Smooth muscle cell (in vitro differentiated cells): ENCODE results near the gene SVOPL. TPM values are rescaled to one million over a fixed set of nuclear protein-coding genes. Genes with fewer than 3 reads are reported as not detected.

Experiments used
- DNase-seq: peaks from one replicate; lab custom pipeline; 2025; ENCODE audit not compliant: unreplicated experiment; lab: John Stamatoyannopoulos, UW
- H2AFZ ChIP-seq: fragments of 200-600 bp; sonication (generic); 2 replicates; pipeline ENCODE4 v1.6.0; 2016; ENCODE audit warnings: antibody characterized with exemption, low read depth, mild to moderate bottlenecking
- H3F3A ChIP-seq: fragments of 200-600 bp; sonication (generic); 2 replicates; pipeline ENCODE4 v1.6.0; 2017; ENCODE audit warnings: antibody characterized with exemption, low read depth
- H3K27ac ChIP-seq: fragments of 200-600 bp; sonication (generic); 2 replicates; pipeline ENCODE4 v1.5.1; 2016; ENCODE audit warnings: low read depth, mild to moderate bottlenecking
- H3K27me3 ChIP-seq: fragments of 200-600 bp; sonication (generic); 2 replicates; pipeline ENCODE4 v1.6.1; 2016; ENCODE audit warnings: low read depth, mild to moderate bottlenecking
- H3K36me3 ChIP-seq: fragments of 200-600 bp; sonication (generic); 2 replicates; pipeline ENCODE4 v1.5.1; 2016; ENCODE audit warnings: low read depth
- H3K4me1 ChIP-seq: fragments of 200-600 bp; sonication (generic); 2 replicates; pipeline ENCODE4 v1.5.1; 2016; ENCODE audit warnings: low read depth
- H3K4me2 ChIP-seq: fragments of 200-600 bp; sonication (generic); 2 replicates; pipeline ENCODE4 v1.6.0; 2016; ENCODE audit warnings: mild to moderate bottlenecking
- H3K4me3 ChIP-seq: fragments of 200-600 bp; sonication (generic); 2 replicates; pipeline ENCODE4 v1.5.1; 2016; ENCODE audit warnings: mild to moderate bottlenecking
- H3K79me2 ChIP-seq: fragments of 200-600 bp; sonication (generic); 2 replicates; pipeline ENCODE4 v1.6.0; 2016; ENCODE audit warnings: low read depth, mild to moderate bottlenecking
- H3K9ac ChIP-seq: fragments of 200-600 bp; sonication (generic); 2 replicates; pipeline ENCODE4 v1.6.0; 2016; ENCODE audit warnings: low read depth
- H3K9me3 ChIP-seq: fragments of 200-600 bp; sonication (generic); replicated peaks from 2 replicates; pipeline ENCODE4 v1.5.1; 2016; ENCODE audit warnings: low read depth
- H4K20me1 ChIP-seq: fragments of 200-600 bp; sonication (generic); 2 replicates; pipeline ENCODE4 v1.6.0; 2016; ENCODE audit warnings: low read depth
- CTCF ChIP-seq: fragments of 200-600 bp; sonication (generic); IDR thresholded peaks from 2 replicates; pipeline ENCODE4 v1.5.1; 2017; ENCODE audit warnings: borderline replicate concordance, mild to moderate bottlenecking, antibody characterized with exemption; ENCODE audit not compliant: insufficient read depth, poor library complexity, severe bottlenecking
- WGBS: methylation state at CpG from one replicate; pipeline ENCODE4 v1.1.7; 2016; ENCODE audit warnings: low lambda C conversion rate; 5-methylcytosine and 5-hydroxymethylcytosine counted together
- polyA plus RNA-seq: library from polyadenylated mRNA; unstranded; fragments of >200 nt; fragmentation: Nextera tagmentation; extraction: Ambion mirVana; gene quantifications from 2 replicates; pipeline ENCODE4 v1.2.1, GENCODE V29; 2016
- total RNA-seq: library from RNA; depleted of rRNA; stranded (reverse); fragments of >200 nt; gene quantifications from 2 replicates; pipeline ENCODE4 v1.2.3, GENCODE V29; 2014

SVOPL gene
- total and polyA plus RNA-seq, 2 experiments from 2014 or later: not detected

DNA sequence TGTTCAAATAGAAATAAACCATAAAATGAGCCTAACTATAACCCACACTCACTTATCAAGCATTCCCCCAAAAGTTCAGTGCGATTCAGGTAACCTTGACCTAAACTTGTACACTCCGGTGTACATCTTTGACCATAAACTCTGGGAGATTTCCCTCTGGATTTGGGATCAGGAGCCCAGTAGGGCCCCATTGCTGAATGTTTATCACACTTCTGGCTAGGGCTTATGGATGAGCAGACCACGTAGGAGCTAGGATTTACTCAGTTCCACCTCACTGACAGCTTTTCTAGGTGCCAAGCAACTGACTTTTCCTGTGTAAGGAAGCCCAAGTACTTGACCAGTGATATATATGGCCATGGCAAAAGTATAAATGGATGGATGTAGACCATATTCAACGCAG lies 113.7 kb downstream of the SVOPL start:
- H3K9ac ChIP-seq: no peak overlapping the region
- no peak overlapping the region for H3K4me2 ChIP-seq
- no peaks in the 10 kb centered on the region for H4K20me1 ChIP-seq
- H3K4me3 ChIP-seq: no peak overlapping the region
- no peak for DNase-seq
- H2AFZ ChIP-seq: no peak overlapping the region
- H3F3A ChIP-seq: peaks cover 4% of the 10 kb centered on the region
- TF ChIP-seq CTCF: no peak
- no peaks in the 10 kb centered on the region for H3K9me3 ChIP-seq
- H3K79me2 ChIP-seq: no peaks in the 10 kb centered on the region
- no peaks in the 10 kb centered on the region for H3K4me1 ChIP-seq
- H3K27ac ChIP-seq: no peak overlapping the region
- H3K36me3 ChIP-seq: peaks cover 12% of the 10 kb centered on the region
- H3K27me3 ChIP-seq: no peaks in the 10 kb centered on the region
- WGBS: 96% methylated on average over 4 of the region's 4 CpGs

GRCh38 chr7:138585283-138585993 lies 115.7 kb downstream of the SVOPL start:
- no peaks in the 10 kb centered on the region for H3K27me3 ChIP-seq
- no peak for TF ChIP-seq CTCF
- no peak overlapping the region for H3K9ac ChIP-seq
- H2AFZ ChIP-seq: no peak overlapping the region
- no peaks in the 10 kb centered on the region for H3K79me2 ChIP-seq
- peaks cover 4% of the 10 kb centered on the region for H3F3A ChIP-seq
- H3K9me3 ChIP-seq: no peaks in the 10 kb centered on the region
- DNase-seq: no peak
- H3K27ac ChIP-seq: no peak overlapping the region
- no peaks in the 10 kb centered on the region for H3K4me1 ChIP-seq
- H3K36me3 ChIP-seq: peaks cover 27% of the 10 kb centered on the region
- H4K20me1 ChIP-seq: no peaks in the 10 kb centered on the region
- H3K4me2 ChIP-seq: no peak overlapping the region
- WGBS: 83% methylated on average over 5 of the region's 5 CpGs
- no peak overlapping the region for H3K4me3 ChIP-seq

- Histone ChIP-seq H3K27ac (peak overlapping the region; percentile 53), H3K36me3 (peaks cover 34% of the 10 kb centered on the region), H3F3A (peaks cover 3% of the 10 kb centered on the region), H3K4me3 (no peak overlapping the region), H3K9me3 (no peaks in the 10 kb centered on the region), H4K20me1 (no peaks in the 10 kb centered on the region), H3K4me2 (no peak overlapping the region), H3K79me2 (no peaks in the 10 kb centered on the region), H3K4me1 (no peaks in the 10 kb centered on the region), H3K27me3 (no peaks in the 10 kb centered on the region), H2AFZ (no peak overlapping the region), H3K9ac (no peak overlapping the region)
- TF ChIP-seq CTCF: no peak
- DNase-seq: no peak
- WGBS: 78% methylated on average over 4 of the region's 4 CpGs
Observed at GRCh38 chr7:138584696-138585095, 116.5 kb downstream of the SVOPL start.

GRCh38 chr7:138584283-138584682 lies 116.9 kb downstream of the SVOPL start:
- no peaks in the 10 kb centered on the region for H3K4me1 ChIP-seq
- H2AFZ ChIP-seq: no peak overlapping the region
- H4K20me1 ChIP-seq: no peaks in the 10 kb centered on the region
- no peak for DNase-seq
- H3F3A ChIP-seq: no peaks in the 10 kb centered on the region
- peak overlapping the region; percentile 53 for H3K27ac ChIP-seq
- no peaks in the 10 kb centered on the region for H3K79me2 ChIP-seq
- no peak for TF ChIP-seq CTCF
- H3K9ac ChIP-seq: no peak overlapping the region
- H3K27me3 ChIP-seq: no peaks in the 10 kb centered on the region
- no peak overlapping the region for H3K4me3 ChIP-seq
- H3K4me2 ChIP-seq: no peak overlapping the region
- H3K36me3 ChIP-seq: peaks cover 37% of the 10 kb centered on the region
- no peaks in the 10 kb centered on the region for H3K9me3 ChIP-seq
